ENCODE measurements around the gene ASTN2.

ASTN2 gene

DNA sequence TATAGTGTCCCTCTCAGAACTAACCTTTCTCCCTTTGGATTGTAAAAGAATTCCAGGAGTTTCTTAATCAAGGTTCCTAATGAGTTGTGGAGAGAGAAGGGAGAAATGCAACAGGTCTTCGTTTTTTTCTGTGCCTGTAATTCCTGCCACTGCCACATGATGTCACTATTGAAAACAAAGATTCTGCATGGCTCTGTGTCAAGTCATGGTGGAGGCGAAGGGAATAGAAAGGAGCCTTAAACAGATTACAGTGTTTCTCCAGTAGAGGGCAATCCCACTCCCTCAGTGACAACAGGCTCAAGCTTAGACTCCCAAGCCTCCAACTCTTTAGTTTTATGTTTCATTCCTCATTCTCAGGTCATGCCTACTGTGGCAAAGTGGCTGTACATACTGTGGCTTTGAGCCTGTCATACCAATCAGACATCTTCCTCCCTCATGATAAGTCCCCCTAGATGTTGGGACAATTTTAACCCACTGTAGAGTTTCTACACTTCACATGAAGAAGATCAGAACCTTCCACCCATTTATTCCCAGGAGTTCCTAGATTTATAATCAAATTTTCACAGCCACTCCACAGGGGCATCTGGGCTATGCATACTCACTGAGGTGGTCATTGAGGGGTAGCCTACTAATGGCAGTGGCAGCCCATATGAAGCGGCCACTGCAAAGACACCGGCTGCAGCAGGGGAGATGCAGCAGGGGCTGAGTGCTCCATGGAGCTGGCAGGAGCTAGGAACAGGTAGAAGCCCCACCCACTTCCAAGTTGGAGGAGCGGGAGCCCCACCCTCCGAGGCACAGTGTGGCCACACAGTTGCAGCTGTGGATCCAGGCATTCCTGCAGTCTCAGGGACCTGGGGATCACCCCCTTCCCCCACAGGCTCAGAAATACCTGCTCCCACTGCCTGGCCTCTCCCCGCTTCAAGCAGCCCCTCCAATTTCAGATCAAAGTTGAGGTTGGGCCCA is 825.2 kb downstream of the ASTN2 start:
- DNase-seq: peak; percentile 44

DNA sequence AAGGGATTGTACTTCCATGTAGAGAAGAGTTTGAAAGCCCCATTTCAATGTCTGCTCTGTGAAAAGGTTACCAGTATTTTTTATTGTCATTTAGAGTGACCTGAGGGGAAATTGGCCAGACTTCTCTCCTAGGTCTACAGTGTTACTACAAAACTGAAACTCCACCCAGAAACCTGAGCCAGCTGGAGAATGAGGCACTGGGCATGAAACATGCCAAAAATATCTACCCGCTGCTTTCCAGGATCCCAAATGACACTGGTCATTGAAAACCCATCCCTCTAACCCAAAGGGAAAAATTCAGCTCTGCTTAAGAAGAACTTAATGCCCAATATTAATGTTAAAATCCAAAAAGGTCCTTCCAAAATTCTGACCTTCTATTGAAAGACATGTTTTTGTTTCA is 826.9 kb downstream of the ASTN2 start:
- DNase-seq: no peak

DNA sequence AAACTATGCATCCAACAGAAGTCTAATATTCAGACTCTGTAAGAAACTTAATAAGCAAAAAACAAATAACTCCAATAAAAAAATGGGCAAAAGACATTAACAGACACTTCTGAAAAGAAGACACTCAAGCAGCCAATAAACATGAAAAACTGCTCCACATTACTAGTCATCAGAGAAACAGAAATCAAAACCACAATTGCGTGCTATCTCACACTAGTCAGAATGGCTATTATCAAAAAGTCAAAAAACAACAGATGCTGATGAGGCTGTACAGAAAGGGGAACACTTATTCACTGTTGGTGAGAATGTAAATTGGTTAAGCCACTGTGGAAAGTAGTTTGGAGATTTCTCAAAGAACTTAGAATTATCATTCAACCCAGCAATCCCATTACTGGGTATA is 829.0 kb downstream of the ASTN2 start:
- DNase-seq: no peak

DNA sequence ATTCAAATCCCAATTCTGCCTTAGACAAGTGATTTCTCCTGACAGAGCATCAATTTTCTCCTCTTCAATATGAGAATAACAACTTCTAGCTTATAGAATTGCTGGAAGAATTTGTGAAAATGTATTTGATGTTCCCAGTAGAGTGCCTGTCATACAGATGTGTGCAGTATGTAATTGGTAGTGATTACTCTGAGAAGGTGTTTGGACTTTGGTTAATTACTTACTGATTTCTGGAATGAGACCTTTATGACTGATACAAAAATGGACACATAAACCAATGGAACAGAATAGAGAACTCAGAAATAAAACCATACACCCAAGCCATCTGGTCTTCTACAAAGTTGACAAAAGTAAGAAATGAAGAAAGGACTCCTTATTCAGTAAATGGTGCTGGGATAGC is 829.7 kb downstream of the ASTN2 start:
- no peak for DNase-seq

DNA sequence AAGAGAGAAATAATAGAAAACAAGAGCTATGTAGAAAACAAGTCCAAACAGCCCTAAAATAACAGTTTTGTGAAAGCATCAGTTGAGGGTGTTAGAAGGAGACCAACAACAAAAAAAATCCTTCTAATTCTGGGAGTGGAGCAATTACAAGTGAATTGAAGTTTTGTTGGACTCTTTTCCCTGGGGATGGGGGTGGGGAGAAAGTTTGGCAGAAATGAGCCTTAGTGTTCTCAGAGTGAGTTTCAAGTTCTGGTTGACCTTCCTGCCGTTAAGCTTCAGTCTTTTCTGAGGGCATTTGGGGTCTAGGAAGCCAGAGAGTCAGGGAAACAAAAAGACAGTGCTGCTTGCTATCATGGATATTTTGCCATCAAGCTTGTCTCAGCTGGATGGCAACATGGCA is 834.0 kb downstream of the ASTN2 start:
- DNase-seq: no peak

DNA sequence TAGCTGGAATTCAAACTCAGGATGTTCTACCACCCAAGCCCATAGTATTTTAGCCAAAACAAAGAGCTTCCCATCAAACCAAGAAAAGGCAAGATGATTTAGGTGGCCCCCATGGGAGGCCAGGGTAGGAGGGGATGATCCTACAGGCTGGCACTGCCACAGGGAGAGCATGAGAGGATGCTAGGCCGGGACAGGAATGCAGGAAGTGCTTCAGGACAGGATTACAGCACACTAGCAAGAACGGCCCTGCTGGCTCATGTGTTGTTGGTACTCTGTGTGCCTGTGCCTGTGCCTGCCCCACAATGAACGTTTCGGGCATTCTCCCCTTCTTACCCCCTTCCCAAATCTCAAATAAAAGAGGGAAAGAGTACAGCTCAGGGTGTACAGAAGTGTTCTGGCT is 838.5 kb downstream of the ASTN2 start:
- DNase-seq: no peak

DNA sequence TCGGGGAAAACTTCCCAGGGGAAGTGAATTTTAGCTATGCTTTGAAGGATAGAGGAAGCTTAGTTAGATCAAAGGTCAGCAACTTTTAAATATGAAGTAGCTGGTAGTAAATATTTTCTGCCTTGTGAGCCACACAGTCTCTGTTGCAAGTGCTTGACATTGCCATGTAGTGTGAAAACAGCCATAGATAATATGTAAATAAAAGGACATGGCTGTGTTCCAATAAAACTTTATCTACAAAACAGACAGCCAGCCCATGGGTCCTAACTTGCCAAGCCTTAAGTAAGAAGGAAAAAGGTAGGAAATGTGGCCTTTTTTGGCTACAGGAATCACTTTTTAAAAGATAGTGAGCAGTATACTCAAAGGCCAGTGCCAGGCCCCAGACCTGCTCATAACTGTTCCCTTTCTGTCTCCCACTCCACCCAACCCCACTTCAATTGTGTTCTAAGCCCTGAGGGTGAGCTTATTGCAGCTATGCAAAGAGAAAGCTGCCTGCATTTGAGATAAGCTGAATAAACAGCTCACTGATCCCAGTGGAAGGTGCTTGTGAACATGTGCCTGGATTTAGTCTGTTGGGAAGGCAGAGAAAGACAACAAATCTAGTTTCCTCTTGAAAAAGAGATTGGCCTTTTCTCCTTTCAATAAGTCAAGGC is 840.7 kb downstream of the ASTN2 start:
- no peak for DNase-seq

DNA sequence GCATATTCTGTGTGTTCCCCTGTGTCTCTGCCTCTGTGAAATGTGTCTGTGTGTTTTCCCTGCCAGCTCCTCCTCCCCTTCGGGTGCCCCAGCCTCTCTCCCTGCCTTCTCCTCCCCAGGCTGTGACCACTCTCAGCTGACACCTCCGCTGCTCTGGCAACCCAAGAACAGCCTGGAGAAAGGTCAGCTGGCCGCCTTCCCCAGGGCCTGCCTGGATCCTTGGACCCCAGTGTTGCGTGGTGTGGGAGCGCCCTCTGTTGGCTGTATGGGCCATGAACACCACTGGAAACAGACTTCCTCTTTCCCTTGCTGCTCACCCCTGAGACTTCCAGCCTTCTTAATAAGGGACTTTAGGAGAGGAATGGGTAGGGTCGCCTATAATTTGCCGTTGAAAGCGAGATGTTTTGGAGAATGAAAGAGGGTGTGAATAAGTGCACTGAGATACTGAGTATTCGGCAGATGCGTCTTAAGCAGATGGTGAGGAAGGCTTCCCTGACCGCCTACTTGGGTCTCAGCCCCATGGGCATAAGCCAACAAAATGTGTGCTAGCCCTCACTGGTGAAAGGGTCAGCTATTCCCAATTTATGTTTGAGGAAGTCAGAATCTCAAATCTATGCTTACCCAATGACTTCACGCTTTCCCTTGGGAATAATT is 842.6 kb downstream of the ASTN2 start:
- peak; percentile 68 for DNase-seq

DNA sequence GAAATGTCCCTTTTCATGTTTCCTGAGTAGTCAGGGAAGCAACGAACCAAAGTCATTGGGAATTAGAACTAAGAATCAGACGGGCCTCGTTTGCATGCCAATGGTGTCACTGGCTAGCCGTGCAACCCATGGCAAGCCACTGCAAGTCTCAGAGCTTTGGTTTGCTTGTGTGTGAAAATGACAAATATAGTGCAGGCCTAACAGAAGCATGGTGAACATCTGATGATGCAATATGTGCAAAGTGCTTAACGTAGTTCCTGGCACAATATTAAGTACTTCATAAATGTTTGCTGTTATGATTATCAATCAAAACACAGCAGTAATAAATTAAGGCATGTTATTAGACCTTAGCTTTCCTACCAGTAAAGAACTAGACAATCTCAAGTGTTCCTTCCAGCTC is 845.7 kb downstream of the ASTN2 start:
- no peak for DNase-seq

DNA sequence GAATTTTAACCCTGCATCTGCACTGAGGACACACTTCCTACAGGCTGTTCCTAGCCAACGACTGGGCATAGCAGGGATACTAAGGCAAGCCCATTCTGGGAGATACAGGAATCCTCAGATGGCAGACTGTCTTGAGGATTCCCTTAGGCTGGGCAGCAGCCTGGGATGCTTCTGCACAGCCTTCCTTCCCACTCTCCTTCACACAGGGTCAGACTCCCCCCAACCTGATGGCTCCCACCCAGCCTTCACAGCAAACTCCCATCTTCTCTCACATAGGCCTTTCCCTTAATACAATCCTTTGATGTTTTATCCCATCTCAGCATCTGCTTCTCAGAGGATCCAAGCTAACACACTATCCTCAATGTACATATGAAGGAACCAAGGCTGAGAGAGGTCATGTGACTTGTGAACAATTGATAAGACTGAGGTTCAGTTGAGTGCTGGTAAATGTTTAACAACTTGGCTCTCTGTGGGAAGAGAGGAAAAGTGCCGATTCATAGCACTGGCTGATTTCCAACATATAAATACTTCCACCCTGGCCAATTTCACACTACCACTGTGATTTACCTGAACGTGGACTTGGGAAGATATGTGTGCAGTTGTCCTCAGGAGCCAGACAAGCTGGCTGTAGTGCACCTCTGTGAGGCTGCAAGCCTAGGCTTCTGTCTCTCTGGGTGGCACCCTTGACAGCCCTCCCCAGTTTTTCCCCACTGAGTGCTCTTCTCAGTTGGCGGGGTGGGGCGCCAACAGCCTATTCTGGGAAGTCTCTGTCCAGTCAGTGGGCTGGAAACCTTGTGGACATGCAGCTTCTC is 848.0 kb downstream of the ASTN2 start:
- DNase-seq: no peak

DNA sequence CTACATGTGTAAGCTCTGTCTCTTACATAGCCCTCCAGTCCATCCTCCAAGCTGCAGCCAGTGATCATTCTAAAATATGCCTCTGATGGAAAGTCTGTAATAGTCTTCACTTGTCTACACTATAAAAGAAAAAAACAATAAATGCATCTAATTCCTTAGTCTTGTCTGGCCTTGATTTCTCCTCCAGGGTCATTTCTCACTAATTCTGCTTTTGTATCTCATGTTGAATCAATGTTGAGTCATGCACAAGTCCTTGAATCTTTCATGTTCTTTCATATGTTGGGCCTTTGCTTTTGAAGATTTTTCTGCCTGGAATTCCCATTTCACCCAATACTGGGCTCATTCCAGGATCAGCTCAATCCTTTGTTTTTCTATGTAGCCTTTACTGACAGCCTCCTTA is 848.9 kb downstream of the ASTN2 start:
- DNase-seq: no peak

DNA sequence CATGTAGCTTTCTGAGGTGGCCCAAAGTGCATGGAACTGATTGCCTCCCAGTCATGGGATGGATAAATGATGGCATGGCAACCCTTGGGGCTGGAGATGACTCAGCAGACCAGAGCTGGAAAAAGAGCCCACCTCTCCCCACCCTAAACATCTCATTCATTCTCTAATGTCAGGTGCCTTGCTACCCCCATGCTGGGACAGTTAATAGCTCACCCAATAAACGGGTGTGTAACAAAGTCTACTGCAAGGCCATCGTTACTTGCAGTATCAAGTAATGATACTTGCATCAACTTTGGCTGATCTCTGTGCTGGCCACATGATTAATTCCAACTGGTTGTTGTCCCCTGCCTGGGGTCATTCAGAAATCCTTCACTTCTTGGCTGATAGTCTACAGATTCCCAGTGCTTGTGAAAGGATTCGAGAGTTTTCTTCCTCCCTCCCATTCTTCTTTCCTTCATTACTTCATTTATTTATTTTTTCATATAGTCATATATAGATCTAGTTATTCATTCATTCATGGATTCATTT is 850.5 kb downstream of the ASTN2 start:
- no peak for DNase-seq

DNA sequence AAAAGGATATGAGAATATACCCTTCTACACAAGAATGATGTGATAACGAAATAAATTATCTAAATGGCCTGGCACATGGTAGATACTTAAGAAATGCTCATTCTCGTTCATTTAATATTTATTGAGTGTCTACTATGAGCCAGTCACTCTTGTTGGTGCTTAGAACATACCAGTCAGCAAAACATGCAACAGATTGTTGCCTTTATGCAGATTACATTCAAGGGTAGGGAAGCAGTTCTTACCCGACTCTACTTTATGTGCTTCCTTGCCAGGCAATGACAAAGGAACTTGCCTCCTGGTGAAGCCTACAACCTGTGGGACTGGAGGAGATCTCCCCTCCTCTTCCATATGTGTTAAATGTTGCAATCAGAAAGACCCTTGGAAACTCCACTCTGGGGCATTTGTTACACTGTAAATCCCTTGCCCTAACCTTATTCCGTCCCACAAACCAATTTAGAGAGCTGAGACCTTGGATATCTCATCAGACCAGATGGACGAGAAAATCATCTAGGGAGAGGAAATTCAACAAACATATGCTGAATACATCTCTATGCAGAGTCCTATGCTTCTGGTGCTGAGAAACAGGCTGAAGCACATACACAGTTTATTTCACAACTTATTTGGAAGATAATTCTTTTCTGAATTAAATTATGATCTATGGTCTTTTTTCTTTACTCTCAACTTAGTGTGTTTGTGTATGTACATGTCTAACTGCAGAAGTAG is 855.9 kb downstream of the ASTN2 start:
- DNase-seq: no peak

DNA sequence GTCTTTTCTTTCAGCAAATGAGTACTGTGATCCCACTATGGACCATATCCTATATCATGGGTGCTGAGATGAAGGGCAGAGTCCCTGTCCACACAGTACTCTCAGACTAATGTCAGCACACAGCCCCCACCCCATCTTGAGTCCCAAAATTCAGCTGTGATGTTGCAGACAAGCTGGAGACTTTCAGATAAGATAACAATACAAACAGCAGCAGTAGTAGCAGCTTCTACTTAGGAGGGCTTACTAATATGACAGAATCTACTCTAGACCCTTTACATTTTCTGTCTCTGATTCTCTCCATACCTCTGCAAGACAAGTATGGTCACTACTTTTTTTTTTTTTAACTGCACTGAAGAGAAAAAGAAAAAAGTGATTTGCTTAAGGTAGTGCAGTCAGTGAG is 856.8 kb downstream of the ASTN2 start:
- DNase-seq: no peak

DNA sequence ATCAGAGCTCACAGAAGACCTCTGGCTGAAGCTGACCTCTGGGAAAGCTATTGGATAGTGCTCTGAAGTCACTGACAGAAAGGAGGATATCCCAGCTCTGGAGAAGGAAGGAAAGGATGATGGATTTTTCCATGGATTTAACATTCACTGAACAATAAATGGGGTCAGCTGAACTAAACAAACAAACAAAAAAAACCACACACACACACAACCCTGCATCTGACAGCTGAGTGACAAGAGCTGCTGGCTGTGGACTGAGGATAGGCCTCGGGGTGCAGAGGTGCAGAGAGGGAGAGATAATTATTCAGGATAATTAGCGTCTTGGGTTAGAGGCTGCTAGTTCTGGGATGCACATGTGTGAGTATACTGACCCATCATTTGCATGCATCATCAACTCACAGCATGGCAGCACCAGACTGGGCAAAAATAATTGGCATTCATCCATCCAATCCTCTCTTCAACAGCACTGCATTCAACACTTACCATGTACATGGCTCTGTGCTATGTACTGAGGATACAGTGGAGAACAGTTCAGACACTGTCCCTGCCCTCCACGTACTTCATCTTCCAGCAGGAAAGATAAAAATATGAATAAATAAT is 859.2 kb downstream of the ASTN2 start:
- DNase-seq: no peak

DNA sequence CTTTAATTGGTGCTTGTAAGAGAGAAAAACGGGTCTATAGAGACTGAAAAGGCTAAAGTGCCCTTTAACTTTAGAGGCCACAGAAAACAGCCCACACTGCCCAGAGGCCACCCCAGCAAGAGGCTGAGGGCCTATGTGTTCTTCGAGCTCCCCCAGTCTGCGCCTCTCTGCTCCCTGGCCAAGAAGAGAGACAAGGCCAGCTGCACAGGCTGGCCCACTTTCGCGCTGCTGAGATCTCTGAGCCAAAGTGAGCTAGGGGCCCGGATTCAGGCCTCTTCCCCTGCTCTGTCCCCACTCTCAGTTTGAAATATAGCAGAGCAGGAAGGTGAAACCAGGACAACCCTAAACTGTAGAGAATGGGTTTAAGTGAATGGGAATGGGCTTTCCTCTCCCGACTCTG is 859.7 kb downstream of the ASTN2 start:
- DNase-seq: no peak

DNA sequence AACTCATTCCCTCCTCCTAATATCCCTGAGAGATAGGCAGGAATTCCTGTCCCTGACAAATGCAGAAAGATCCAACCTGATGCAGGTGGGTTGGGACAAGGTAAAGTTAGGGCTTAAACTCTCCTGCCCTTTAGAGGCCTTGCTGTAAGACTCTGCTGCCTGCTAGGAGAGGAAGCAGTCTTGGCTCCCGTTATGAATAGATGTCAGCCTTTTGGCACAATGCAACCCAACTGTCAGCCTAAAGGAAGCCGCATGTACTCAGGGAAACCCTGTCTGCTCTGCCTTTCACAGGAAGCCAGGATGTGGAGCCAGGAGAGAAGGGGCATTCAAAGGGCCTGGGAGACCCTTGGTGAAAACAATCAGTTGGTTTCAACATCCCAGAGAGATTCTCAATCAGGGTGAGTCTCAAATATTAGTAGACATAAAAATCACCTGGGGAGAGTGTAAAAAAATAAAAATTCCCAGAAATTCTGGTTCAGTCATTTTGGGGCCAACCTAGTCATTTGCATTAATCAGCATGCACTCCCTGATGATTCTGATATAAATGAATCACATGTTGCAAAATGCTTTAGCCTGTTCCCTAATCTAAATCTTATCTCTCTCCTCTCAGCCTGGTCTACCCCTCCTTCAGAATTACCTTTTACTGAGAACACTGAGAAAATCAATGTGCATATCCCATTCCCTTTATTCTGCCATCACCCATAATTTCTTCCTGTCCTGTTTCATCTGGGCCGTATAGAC is 864.0 kb downstream of the ASTN2 start:
- DNase-seq: no peak

DNA sequence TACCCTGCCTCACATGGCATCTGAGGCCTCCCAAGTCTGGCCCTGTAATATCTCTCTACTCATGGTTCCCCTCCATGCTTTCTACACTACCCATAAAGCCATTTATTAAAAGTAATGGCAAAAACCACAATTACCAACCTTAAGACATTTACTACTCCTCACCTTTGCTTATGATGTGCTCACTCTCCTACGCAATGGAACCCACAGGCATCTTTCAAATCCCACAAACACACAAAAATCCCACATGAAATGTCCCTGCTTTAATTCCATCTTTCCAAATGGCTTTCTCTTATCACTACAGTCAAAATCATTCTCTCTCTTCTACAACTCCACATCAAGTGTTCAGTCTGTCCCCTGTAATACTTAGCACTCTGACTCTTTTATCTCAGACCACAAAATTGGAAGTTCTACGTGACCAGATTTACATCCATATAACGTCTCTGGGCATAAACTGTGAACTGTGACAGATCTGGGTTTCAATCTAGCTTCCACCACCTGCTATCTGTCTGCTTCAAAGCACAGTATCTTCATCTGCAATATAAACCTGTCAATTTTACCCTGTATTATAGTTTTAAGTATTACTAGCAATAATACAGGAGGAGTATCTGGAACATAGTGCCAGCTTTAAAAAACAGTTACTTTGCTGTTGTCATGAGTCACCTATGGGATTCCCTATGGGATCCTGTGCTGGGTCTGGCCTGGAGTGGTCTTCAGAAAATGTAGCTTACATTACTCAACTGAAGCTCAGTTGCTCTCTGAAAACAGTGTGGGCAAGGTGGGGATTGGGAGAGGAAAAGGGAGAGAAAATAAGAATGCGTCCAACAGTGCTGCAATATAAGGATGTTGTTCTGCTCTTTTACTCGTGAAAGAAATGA is 864.8 kb downstream of the ASTN2 start:
- no peak for DNase-seq

DNA sequence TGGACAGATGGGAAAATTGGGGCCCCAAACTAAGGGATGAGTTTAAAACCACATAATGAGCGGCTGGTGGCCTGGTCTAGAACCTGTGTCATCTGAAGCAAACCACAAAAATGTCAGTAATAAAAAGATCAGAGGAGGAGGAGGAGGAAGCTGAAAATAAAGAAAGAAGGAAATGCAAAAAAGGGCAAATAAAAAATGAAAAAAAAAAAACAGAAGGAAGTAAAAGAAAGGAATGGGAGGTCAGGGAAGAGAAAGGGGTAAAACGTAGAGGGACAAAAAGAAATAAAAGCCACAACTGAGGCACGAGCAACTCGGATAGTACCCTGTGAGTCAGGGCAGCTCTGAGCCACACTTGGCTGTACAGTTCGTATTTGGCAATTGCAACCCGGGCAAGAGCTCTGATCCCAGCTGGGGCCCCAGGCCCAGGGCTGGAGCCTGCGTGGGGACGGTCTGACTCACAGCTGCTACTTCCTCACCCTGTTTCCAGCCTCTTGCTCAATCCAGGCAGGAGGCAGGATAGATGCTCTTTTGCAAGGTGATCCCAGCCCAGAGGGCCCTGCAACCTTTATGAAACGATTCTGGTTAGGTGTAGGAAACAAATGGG is 865.7 kb downstream of the ASTN2 start:
- DNase-seq: no peak
